GM12872 (cell line): ENCODE data around the gene RACGAP1.

Source experiments
- TF ChIP-seq, protein P1 (sequence below): IDR thresholded peaks from 3 replicates; pipeline ENCODE4 v1.5.1; 2011; ENCODE audit warnings: low read depth, mild to moderate bottlenecking, low read length, moderate library complexity; ENCODE audit not compliant: insufficient read depth

The RACGAP1 gene

DNA sequence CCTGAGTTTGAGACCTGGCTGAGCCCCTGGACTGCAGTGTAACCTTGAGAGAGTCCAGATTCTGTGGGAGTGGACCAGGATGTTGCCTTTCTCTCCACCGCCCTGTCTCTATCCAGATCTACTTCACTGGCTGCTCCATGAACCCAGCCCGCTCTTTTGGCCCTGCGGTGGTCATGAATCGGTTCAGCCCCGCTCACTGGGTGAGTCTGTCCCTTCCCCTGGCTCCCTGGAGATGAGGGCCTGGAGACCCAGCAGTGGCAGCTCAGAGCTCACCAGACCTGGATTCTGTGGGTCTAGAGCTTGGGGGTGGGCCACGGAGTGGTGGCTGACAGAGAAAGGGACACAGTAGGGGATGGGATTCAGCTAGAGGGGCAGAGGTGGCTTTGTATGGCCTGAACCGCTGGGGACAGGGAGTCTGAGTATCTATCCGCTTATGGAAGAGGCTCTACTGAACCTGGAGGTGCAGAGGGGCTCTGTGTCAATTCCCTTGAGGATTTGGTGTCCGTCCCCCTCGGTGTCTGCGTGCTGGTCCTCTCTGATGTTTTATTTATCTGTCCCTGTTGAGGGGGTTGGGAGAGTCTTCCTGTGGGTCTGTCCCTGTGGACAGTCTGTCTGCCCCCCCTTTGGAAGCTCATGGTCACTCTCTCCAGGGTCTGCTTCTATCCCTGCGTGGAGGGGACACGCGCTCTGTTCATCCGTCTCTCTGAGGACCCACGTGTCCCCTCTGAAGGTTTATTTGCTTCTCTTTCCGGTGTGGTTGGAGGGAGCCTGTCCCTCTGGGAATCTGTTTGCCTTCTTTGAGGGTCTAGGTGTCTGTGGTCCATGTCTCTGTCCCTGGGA is 61.1 kb downstream of the RACGAP1 start:
- TF ChIP-seq, protein P1, sequence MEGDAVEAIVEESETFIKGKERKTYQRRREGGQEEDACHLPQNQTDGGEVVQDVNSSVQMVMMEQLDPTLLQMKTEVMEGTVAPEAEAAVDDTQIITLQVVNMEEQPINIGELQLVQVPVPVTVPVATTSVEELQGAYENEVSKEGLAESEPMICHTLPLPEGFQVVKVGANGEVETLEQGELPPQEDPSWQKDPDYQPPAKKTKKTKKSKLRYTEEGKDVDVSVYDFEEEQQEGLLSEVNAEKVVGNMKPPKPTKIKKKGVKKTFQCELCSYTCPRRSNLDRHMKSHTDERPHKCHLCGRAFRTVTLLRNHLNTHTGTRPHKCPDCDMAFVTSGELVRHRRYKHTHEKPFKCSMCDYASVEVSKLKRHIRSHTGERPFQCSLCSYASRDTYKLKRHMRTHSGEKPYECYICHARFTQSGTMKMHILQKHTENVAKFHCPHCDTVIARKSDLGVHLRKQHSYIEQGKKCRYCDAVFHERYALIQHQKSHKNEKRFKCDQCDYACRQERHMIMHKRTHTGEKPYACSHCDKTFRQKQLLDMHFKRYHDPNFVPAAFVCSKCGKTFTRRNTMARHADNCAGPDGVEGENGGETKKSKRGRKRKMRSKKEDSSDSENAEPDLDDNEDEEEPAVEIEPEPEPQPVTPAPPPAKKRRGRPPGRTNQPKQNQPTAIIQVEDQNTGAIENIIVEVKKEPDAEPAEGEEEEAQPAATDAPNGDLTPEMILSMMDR = no peak

DNA sequence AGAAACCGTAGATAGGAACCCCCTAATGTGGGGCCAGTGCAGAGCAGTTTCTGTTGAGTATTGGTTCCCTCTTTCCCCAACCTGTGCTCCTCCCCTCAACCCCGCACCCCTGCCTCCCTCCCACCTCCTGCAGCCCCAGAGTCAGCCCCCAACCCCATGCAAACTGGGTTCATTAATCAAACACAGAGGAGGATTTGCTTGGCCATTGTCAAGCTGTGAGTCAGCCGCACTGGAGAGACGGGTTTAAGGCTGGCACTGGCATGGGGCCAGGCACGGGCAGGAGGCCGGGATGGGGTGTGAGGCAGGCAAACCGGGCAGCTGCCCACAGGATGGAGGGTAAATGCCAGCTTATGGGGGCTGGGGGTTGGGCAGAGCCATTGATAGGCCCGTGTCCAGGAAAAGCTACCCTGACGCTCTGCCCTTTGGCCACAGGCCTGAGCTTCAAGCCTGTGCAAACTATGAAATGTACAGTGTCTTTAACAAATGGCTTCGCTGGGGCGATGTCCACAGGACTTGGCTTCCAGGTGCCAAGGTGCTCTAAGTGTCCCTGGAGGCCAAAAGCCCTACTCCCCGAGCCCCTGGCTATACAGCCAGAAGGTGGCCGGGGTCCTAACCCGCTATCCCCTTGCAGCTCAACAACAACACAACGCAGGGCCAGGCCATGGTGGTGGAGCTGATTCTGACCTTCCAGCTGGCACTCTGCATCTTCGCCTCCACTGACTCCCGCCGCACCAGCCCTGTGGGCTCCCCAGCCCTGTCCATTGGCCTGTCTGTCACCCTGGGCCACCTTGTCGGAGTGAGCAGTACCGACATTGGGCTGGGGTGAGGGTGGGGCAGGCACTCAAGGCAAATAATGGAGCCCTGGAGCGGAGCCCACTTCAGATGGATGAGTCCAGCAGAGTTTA is 62.2 kb downstream of the RACGAP1 start:
- TF ChIP-seq, protein P1 = no peak

- TF ChIP-seq, protein P1 = no peak
Measured at GRCh38 chr12:49961993-49962764, 63.1 kb downstream of the RACGAP1 start.

DNA sequence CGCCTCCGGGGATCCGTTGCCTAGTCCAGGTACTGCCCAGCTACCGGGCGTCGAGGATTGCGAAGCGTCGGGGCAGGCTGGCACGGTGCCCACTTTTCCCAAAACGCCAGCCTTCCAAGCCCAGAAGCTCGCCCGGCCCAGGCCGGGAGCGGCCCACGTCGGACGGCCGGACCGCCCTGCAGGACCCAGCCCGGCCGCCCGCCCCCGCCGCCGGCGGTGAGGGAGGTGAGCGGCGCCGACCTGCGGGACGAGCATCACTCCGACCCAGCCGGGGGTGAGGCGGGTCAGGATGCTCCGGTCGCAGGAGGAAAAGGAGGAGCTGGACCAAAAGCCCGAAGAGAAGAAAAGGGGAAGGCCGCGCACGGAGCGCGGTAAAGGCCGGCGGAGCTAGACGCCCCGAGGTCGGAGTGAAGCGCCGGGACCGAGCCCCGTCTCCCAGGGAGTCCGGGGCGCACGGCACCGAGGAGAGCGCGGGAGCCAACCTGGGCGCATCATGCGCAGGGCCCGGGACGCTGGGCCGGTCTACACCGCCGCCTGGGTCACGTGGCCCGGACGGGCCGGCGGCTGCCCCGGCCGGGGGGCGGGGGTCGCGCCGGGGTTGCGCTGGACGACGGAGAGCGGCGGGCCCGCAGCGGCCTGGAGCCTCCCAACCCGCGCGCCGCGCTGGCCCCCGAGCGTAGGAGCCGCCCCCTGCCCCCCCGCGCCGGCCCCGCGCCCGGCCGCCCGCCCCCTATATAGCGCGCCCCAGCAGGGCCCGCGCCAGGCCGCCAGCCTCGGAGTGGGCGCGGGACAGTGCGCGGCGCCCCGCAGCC is 64.0 kb downstream of the RACGAP1 start, which contains the start of gene AQP5:
Gene AQP5, plus strand, starts transcription at position 762 of the 812 bp plus-strand sequence. CDS start 146 bp downstream, outside the sequence.
- TF ChIP-seq, protein P1 = no peak

DNA sequence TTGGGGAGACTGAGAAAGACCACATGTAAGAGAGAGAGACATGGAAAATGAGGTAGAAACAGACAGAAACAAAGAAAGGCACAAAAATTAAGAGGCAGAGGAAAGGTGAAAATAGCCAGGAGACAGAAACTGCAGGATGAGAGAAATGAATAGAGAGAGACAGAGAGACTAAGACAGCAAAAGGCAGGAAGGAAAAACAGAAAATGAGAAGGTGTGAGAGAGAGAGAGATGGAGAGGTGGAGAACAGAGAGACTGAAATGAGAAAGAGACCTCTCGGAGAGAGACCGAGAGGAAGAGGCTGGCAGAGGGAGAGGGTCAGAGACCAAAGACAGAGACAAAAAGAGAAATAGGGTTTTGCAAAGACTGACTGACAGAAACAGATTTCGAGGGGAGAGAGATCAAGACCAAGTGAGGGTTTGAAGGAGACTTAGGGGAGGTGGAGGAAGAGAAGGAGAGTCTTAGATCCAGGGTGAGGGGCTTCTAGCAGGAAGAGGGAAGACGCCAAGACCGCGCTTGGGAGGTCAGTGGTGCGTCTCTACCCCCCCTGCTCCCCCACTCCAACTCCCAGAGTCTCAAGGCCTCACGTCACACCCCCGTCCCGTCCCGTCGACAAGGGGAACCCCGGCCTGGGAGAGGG is 64.7 kb downstream of the RACGAP1 start:
- TF ChIP-seq, protein P1 = no peak

- TF ChIP-seq, protein P1 = no peak
Measured at GRCh38 chr12:49959685-49960473, 65.4 kb downstream of the RACGAP1 start.
